OCI-LY1 (cell line): ENCODE measurements around the gene CDC123.

Source experiments
- H2AFZ ChIP-seq: fragments of 200-600 bp; sonication (generic), shearing (Covaris generic); 2 replicates; pipeline ENCODE4 v1.6.0; 2014; ENCODE audit warnings: antibody characterized with exemption, mild to moderate bottlenecking, low read length
- H3F3A ChIP-seq: fragments of 200-600 bp; sonication (generic), shearing (Covaris generic); 2 replicates; pipeline ENCODE4 v1.6.0; 2014; ENCODE audit warnings: mild to moderate bottlenecking, antibody characterized with exemption, low read length, moderate library complexity; ENCODE audit not compliant: insufficient read depth
- H3K27ac ChIP-seq: fragments of 200-600 bp; sonication (generic); 2 replicates; pipeline ENCODE4 v1.5.1; 2014; ENCODE audit warnings: low read length, mixed run types, mild to moderate bottlenecking, low read depth; ENCODE audit not compliant: poor library complexity, severe bottlenecking
- H3K27me3 ChIP-seq: fragments of 200-600 bp; sonication (generic); 2 replicates; pipeline ENCODE4 v1.6.0; 2014; ENCODE audit warnings: antibody characterized with exemption, mild to moderate bottlenecking, low read length, moderate library complexity; ENCODE audit not compliant: insufficient read depth
- H3K36me3 ChIP-seq: fragments of 200-600 bp; sonication (generic); 2 replicates; pipeline ENCODE4 v1.6.1; 2014; ENCODE audit warnings: mild to moderate bottlenecking, antibody characterized with exemption, low read length, moderate library complexity, mixed read lengths; ENCODE audit not compliant: insufficient read depth
- H3K4me1 ChIP-seq: fragments of 200-600 bp; sonication (generic); 2 replicates; pipeline ENCODE4 v1.5.1; 2014; ENCODE audit warnings: mild to moderate bottlenecking, low read length, moderate library complexity; ENCODE audit not compliant: insufficient read depth, severe bottlenecking
- H3K4me2 ChIP-seq: fragments of 200-600 bp; sonication (generic), shearing (Covaris generic); 2 replicates; pipeline ENCODE4 v1.6.1; 2014; ENCODE audit warnings: low read length
- H3K4me3 ChIP-seq: fragments of 200-600 bp; sonication (generic); 2 replicates; pipeline ENCODE4 v1.5.1; 2014; ENCODE audit warnings: low read length, low read depth, mild to moderate bottlenecking, mixed read lengths; ENCODE audit not compliant: poor library complexity, severe bottlenecking
- H3K79me2 ChIP-seq: fragments of 200-600 bp; shearing (Covaris generic); 2 replicates; pipeline ENCODE4 v1.6.1; 2016; ENCODE audit warnings: mixed run types, low read length, mixed read lengths; ENCODE audit not compliant: insufficient read depth
- H3K9ac ChIP-seq: fragments of 200-600 bp; sonication (generic), shearing (Covaris generic); 2 replicates; pipeline ENCODE4 v1.6.1; 2014; ENCODE audit warnings: mild to moderate bottlenecking, low read length, mixed read lengths
- H3K9me2 ChIP-seq: fragments of 200-600 bp; sonication (generic), shearing (Covaris generic); 2 replicates; pipeline ENCODE4 v1.6.1; 2014; ENCODE audit warnings: low read depth, mild to moderate bottlenecking, low read length, mixed read lengths
- H3K9me3 ChIP-seq: fragments of 200-600 bp; shearing (Covaris generic); 2 replicates; pipeline ENCODE4 v1.6.1; 2014; ENCODE audit warnings: low read length, mixed read lengths
- H4K20me1 ChIP-seq: fragments of 200-600 bp; sonication (generic), shearing (Covaris generic); 2 replicates; pipeline ENCODE4 v1.6.0; 2016; ENCODE audit warnings: mild to moderate bottlenecking, low read length; ENCODE audit not compliant: insufficient read depth
- EZH2 ChIP-seq: fragments of 200-600 bp; sonication (generic), shearing (Covaris generic); IDR thresholded peaks from 2 replicates; pipeline ENCODE4 v1.8.0; 2017; ENCODE audit warnings: borderline replicate concordance, mixed run types, mild to moderate bottlenecking, antibody characterized with exemption, low read length, moderate library complexity, mixed read lengths
- TF ChIP-seq, protein P1 (sequence below): fragments of 200-600 bp; sonication (generic), shearing (Covaris generic); IDR thresholded peaks from 2 replicates; pipeline ENCODE4 v1.5.1; 2017; ENCODE audit warnings: mild to moderate bottlenecking, antibody characterized with exemption, low read length, moderate library complexity, mixed read lengths

The CDC123 gene, protein sequence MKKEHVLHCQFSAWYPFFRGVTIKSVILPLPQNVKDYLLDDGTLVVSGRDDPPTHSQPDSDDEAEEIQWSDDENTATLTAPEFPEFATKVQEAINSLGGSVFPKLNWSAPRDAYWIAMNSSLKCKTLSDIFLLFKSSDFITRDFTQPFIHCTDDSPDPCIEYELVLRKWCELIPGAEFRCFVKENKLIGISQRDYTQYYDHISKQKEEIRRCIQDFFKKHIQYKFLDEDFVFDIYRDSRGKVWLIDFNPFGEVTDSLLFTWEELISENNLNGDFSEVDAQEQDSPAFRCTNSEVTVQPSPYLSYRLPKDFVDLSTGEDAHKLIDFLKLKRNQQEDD

GRCh38 chr10:12195603-12196506 lies at the start of gene CDC123, which contains the start of gene NUDT5:
TSS of gene CDC123 (plus strand) at chr10:12196188. CDS start at chr10:12196246, 58 bp downstream.
TSS of gene NUDT5 (minus strand) at chr10:12195891. CDS start at chr10:12186291, 9,600 bp downstream.
- Histone ChIP-seq H3K36me3 (peaks cover 35% of the 10 kb centered on the region), H3K9me2 (no peaks in the 10 kb centered on the region)

GRCh38 chr10:12150163-12150562 lies 45.8 kb upstream of the CDC123 start:
- no peak overlapping the region for H3K27ac ChIP-seq
- no peak overlapping the region for H3K4me2 ChIP-seq
- H3K36me3 ChIP-seq: peaks cover 31% of the 10 kb centered on the region
- no peaks in the 10 kb centered on the region for H3K79me2 ChIP-seq
- H3K4me1 ChIP-seq: no peaks in the 10 kb centered on the region
- H3F3A ChIP-seq: no peaks in the 10 kb centered on the region
- H3K9me2 ChIP-seq: no peaks in the 10 kb centered on the region
- TF ChIP-seq, protein P1, sequence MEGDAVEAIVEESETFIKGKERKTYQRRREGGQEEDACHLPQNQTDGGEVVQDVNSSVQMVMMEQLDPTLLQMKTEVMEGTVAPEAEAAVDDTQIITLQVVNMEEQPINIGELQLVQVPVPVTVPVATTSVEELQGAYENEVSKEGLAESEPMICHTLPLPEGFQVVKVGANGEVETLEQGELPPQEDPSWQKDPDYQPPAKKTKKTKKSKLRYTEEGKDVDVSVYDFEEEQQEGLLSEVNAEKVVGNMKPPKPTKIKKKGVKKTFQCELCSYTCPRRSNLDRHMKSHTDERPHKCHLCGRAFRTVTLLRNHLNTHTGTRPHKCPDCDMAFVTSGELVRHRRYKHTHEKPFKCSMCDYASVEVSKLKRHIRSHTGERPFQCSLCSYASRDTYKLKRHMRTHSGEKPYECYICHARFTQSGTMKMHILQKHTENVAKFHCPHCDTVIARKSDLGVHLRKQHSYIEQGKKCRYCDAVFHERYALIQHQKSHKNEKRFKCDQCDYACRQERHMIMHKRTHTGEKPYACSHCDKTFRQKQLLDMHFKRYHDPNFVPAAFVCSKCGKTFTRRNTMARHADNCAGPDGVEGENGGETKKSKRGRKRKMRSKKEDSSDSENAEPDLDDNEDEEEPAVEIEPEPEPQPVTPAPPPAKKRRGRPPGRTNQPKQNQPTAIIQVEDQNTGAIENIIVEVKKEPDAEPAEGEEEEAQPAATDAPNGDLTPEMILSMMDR: no peak
- no peak overlapping the region for H3K4me3 ChIP-seq
- no peak overlapping the region for H2AFZ ChIP-seq
- H4K20me1 ChIP-seq: no peaks in the 10 kb centered on the region
- H3K9me3 ChIP-seq: no peaks in the 10 kb centered on the region
- no peak overlapping the region for H3K9ac ChIP-seq
- H3K27me3 ChIP-seq: no peaks in the 10 kb centered on the region

More at GRCh38 chr10:12195603-12196506, at the start of gene CDC123, which contains the start of gene NUDT5:
- no peaks in the 10 kb centered on the region for H3K9me3 ChIP-seq
- no peaks in the 10 kb centered on the region for H3F3A ChIP-seq
- no peaks in the 10 kb centered on the region for H3K27me3 ChIP-seq
- peaks cover 37% of the 10 kb centered on the region for H3K4me1 ChIP-seq
- H4K20me1 ChIP-seq: no peaks in the 10 kb centered on the region
- peaks cover 79% of the 10 kb centered on the region for H3K79me2 ChIP-seq
- peak within 1 kb of the TSS; percentile 98 for H3K4me3 ChIP-seq
- H3K27ac ChIP-seq: peak within 1 kb of the TSS; percentile 80
- peak within 1 kb of the TSS; percentile 99 for H3K9ac ChIP-seq
- peak within 1 kb of the TSS; percentile 89 for H2AFZ ChIP-seq
- peak within 1 kb of the TSS; percentile 94 for H3K4me2 ChIP-seq
- no peak for TF ChIP-seq EZH2
- TF ChIP-seq, protein P1: no peak

DNA sequence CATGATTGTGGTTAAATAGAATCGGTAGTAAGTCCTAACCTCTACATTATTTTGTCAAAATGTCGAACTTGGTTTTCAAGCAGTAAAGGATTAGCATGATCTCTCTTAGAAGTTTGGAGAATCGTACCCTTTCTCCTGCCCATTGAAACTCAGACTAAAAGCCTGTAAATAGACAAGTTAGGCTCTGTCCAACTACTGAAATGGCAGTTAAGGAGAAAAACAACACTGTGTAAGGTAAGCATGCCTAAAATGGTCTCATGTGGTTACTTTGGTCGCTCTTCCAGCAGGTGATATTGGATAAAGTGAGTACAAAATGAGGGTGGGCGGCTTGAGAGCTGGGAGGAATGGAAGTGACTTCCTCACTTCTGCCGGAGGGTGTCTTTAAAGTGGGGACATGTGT lies 41.5 kb upstream of the CDC123 start:
- Histone ChIP-seq H3F3A (no peaks in the 10 kb centered on the region), H3K36me3 (peaks cover 33% of the 10 kb centered on the region), H3K27me3 (no peaks in the 10 kb centered on the region), H3K4me1 (no peaks in the 10 kb centered on the region), H3K9ac (no peak overlapping the region), H2AFZ (no peak overlapping the region), H4K20me1 (no peaks in the 10 kb centered on the region), H3K4me3 (no peak overlapping the region), H3K79me2 (no peaks in the 10 kb centered on the region), H3K9me2 (no peaks in the 10 kb centered on the region), H3K4me2 (no peak overlapping the region), H3K27ac (no peak overlapping the region), H3K9me3 (no peaks in the 10 kb centered on the region)
- TF ChIP-seq EZH2: no peak
- TF ChIP-seq, protein P1: no peak
